GM18499 (cell line): ENCODE results near the gene PLCB4.

Experiments
- ATAC-seq: cut with Tn5 transposase; IDR thresholded peaks from one replicate; pipeline ENCODE4 v1.9.1; 2021; ENCODE audit warnings: moderate number of reproducible peaks; ENCODE audit not compliant: insufficient read depth, unreplicated experiment

The PLCB4 gene

GRCh38 chr20:9210356-9210755 lies 141.5 kb downstream of the PLCB4 start:
- ATAC-seq = no peak

DNA sequence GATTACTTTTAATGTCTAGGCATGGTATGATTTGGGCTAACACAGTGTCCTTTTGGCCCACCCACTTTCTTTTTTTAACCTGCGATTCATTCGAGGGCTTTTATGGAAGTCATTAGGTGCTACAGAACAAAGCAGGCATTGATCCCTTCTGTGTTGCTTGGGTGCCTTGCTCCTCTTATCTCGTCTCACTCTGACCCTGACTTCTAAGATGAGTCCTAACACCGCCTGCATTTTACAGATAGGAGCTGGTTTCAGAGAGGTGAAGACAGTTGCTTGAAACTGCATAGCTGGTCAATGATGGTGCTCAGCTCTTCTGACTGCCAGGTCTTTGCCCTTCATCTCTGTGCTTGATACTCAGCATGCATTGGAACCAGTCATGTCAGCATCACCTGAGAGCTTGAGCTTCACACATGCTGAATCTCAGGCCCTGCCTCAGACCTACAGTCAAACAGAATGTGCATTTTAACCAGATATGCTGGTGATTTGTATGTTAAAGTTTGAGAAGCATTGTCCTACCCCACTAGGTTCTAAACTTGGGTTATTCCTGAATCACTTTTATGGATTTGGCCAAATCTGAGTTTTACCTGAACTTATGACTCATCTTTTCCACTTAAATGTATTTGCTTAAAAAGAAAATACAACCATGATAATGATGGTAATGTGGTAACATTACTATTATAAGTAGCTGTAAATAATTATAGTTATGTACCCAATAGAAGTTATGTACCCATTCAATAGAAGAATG lies 142.3 kb downstream of the PLCB4 start:
- no peak for ATAC-seq

DNA sequence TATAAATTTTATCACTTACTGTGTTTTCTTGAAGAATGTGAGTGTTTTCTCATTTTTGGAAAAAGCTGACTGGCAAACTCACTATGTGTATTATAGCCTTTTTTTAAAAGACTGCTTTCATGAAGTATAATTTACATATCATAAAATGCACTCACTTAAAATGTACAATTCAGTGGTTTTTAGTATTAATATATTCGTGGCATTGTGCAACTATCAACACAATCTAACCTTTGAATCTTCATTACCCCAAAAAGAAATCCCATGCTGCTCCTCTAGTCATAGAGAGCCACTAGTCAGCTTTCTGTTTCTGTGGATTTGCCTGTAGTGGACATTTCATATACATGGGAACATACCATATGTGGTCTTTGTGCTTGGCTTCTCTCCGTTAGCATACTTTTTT lies 143.8 kb downstream of the PLCB4 start:
- no peak for ATAC-seq

DNA sequence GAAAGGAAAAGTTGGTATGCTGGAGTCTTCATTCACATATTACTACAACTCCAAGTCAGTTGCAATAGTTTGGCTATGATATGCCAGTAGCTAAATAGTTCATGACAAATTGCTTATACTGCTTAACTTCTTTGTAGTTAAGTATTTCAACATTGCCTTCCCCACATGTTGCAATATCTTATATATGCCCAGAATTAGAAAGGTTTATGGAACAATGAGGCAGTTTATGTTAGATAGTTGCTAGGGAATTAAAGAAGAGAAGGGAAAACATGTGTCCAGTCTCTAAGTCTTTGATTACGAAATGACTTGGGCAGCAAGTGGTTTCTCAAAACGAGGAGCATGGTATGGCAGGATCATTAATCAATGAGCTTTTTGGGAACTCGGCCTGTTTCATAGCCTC lies 145.8 kb downstream of the PLCB4 start:
- ATAC-seq = no peak

GRCh38 chr20:9215539-9215938 lies 146.7 kb downstream of the PLCB4 start:
- no peak for ATAC-seq

DNA sequence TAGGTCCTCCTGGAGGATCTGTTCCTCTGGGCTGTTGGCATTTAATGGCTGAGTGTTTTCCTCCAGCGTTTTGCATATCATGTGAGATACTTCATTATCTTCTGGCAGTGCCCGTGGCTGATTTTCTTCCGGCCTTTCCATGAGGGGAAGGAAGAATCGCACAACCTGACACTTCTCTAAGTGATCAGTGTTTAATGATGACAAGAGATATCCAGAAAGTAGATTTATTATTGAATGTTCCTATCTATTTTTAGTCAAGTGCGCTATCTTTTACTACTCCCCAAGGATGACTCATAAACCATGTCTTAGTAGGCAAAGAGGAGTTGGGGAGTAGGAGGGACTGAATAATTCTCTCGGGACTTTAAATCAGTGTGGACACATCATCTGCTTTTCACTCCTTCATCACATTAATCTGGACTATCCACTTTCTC lies 149.7 kb downstream of the PLCB4 start:
- no peak for ATAC-seq

DNA sequence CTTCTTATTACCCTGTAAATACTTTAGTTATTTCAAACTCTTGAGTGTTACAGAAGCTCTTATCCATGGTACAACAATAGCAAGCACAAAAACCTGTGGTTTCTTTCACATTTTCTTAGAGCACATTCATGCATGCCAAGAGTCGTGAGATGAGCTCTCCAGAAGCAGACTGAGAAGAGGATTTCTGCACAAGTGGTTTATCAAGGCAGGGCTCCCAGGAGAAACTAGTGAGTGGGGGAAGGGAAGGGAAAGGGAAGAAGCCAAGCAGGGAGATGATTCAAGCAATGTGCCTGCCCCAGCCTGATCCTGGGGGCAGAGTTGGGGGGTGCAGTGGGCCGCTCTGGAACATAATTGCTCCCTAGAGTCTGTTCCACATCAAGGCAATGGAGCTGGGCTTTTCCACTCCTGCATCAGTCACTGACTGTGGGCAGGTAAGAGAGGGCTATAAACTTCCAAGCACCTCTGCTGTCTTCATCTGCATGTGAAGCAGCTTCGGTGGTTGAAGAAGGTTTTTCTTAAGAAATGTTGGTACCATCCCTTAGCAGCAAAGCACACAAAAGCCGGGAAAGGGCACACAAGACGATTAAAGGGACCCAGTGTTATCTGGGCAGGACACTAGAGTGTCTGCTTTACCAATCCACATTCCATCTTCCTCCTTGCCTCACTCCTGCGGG lies 152.1 kb downstream of the PLCB4 start:
- ATAC-seq = no peak

- ATAC-seq = no peak
These were observed 154.4 kb downstream of the PLCB4 start for GRCh38 chr20:9223296-9223695.

- ATAC-seq = no peak
These were observed 157.0 kb downstream of the PLCB4 start for GRCh38 chr20:9225879-9226278.

GRCh38 chr20:9227896-9228615 lies 159.2 kb downstream of the PLCB4 start:
- ATAC-seq = no peak

DNA sequence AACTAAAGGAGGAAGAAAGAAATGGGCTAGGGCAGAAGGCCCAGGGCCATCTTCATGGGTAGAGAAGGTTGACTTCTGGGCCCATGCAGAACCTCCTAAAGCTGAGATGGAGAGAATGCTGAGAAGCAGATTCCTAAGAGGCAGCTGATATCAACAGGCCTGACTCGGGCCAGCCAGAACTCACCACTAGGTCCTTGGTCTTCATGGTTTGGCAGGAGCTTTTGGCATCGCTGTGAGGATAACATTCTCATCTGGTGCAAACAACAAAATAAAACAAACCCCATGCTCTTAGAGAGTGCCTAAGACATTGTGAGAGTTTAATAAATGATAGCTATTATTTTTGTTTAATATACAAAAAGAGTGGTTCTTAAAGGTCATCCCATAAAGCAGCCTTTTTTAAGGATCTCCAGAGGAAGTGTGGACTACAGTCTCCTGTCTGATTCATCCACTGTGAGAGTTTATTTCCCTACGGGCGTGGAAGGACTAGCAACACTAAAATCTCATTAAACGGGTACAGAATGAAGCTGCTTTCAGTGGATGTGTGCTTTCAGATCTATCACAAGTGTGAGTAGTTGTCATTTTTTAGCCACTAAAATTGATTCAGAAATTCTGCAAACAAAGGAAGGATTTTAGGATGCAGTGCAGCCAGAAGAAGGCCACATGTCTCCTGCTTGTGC lies 160.0 kb downstream of the PLCB4 start:
- ATAC-seq = no peak

GRCh38 chr20:9230406-9230805 lies 161.5 kb downstream of the PLCB4 start:
- ATAC-seq = no peak

GRCh38 chr20:9233804-9234203 lies 164.9 kb downstream of the PLCB4 start:
- ATAC-seq = no peak

DNA sequence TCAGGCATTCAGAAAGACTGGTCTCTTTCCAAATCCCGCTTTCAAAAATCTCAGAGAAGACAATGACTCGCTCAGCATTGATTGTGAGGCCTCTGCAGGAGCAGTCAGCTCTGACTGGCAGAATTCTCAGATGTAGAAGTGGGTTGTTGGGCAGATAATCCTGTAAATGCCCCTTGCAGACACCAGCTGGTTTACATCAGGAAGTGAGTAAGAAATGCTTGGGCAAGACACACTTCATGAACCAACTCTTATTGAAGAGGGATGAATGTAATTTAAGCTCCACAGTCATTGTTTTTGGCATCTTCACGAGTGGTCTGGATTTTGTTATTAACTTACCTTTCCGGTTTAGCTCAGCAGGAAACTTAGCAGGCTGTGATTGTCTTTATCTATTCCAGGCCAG lies 166.6 kb downstream of the PLCB4 start:
- ATAC-seq = no peak

GRCh38 chr20:9236458-9236857 lies 167.6 kb downstream of the PLCB4 start:
- ATAC-seq = no peak

GRCh38 chr20:9241232-9241692 lies 172.4 kb downstream of the PLCB4 start:
- ATAC-seq = no peak

DNA sequence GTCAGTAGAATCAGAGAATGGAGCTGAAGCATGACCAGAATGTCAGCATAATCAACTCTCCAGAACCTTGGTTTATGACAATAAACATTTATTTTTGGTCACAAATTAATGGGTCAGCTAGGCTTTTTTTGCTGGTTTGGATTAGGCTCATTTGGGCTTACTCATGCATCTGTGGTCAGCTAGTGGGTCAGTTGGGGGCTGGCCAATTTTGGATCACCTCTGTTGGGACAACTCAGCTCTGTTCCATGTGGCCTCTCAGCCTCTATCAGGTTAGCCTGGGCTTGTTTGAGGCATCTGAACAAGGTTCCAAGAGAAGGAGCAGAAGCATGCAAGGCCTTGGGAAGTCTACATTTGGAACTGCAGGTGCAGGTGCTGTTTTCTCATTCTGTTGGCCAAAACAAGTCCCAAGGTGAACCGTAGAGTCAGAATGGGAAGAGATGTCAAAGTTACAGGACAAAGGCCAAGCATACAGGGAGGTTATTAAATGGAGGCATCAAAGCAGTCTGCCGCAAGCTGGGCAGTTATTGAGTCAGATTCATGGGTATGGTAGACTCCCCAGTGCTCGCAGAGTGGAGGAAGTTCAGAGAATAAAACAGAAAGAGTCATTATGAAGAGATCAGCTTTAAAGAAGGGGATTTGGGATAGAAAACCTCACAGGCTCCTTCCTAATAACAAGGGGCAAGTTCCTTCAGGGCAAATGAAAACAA lies 173.0 kb downstream of the PLCB4 start:
- no peak for ATAC-seq

- no peak for ATAC-seq
These were observed 175.1 kb downstream of the PLCB4 start for GRCh38 chr20:9243986-9244385.

- ATAC-seq = no peak
These were observed 175.9 kb downstream of the PLCB4 start for GRCh38 chr20:9244811-9245210.

DNA sequence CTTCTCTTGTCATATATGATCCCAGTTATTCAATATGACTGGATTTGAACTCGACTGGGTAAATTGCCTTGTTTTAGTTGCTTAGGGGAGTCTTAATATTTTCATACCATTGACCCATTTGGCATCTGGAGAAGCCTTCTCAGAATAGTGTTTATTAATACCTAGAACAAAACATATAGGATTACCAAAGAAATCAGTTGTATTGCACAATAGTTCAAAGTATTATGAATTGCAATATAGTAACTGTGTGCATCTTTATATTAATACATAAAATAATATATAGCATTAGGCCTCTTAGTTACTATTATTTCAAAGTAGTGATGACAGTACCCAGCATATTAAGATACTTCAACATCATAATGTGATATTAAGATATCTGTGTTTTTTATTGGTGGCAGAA lies 177.8 kb downstream of the PLCB4 start:
- ATAC-seq = no peak
